ENCODE results near the gene NAPB.

DNA sequence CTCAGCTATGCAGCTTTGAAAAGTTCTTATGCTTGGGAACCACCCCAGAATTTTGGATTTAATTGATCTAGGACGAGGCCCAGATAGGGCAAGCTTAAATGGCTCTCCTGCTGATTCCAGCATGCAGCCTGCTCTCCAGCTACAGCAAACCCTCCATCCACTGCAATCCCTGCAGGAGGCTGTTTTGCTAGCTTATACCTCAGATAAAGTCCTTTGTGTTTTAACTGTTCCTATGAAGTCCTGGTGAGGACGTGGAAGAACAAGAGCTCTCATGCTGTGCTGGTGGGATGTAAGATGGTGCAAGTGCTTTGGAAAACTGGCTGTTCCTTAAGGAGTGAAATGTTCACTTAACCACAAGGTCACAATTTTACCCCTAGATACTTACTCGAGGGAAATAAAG lies 96.2 kb downstream of the NAPB start:
- TF ChIP-seq, protein P1, sequence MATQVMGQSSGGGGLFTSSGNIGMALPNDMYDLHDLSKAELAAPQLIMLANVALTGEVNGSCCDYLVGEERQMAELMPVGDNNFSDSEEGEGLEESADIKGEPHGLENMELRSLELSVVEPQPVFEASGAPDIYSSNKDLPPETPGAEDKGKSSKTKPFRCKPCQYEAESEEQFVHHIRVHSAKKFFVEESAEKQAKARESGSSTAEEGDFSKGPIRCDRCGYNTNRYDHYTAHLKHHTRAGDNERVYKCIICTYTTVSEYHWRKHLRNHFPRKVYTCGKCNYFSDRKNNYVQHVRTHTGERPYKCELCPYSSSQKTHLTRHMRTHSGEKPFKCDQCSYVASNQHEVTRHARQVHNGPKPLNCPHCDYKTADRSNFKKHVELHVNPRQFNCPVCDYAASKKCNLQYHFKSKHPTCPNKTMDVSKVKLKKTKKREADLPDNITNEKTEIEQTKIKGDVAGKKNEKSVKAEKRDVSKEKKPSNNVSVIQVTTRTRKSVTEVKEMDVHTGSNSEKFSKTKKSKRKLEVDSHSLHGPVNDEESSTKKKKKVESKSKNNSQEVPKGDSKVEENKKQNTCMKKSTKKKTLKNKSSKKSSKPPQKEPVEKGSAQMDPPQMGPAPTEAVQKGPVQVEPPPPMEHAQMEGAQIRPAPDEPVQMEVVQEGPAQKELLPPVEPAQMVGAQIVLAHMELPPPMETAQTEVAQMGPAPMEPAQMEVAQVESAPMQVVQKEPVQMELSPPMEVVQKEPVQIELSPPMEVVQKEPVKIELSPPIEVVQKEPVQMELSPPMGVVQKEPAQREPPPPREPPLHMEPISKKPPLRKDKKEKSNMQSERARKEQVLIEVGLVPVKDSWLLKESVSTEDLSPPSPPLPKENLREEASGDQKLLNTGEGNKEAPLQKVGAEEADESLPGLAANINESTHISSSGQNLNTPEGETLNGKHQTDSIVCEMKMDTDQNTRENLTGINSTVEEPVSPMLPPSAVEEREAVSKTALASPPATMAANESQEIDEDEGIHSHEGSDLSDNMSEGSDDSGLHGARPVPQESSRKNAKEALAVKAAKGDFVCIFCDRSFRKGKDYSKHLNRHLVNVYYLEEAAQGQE (IDR thresholded peaks at IDR 0.05; ENCODE audit: insufficient read depth in 1 of 2, low read depth in 2 of 2, low read length in 2 of 2), result no peak
- TF ChIP-seq TAF1 (IDR thresholded peaks at IDR 0.05; ENCODE audit: borderline replicate concordance, insufficient read depth, low read length), result no peak
